ENCODE data around the gene CTSZ.
A peak's percentile ranks its signal among the peaks of the same experiment; 100 is the strongest.
"Not testable (repeated sequence)": the region's sequence is repeated elsewhere in the genome, so short reads cannot be mapped to it uniquely, and the experiment has no call there.

CTSZ gene

DNA sequence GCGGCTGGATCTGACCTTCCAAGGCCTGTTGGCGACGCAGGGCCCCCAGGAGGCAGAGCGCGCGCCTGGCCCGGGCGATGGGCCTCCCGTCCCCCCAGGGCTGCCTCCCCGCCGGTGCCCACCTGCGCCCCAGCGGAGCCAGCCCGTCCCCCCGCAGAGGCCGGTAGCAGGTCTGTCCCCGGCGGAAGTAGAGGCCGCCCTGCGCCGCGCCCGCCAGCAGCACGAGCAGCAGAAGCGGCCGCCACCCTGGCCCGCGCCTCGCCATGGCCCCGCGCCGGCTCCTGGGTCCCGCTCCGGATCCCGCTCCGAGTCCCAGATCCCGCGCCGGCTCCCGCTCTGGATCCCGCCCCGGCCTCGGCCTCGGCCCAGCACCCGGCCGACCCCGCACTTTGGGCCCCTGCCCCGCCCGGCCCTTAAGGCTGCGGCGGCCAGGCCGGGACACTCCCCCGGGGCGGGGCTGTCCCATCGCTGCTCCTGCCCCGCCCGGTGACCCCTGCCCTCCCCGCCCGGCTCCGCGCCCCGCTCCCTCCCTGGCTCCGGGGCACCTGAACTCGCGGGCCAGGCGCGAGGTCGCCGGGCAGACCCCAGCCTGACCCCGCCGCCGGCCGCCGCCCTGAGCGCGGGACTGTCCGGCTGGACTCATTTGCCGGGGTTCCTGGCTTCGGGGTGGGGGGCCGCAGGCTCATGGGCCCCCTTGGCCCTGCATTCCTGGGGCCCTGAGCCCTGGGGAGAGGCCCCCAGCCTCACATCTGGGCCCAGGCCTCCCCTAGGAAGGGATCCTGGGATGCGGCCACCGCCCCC lies at the start of gene CTSZ:
Gene CTSZ, minus strand, starts transcription at position 391 of the 801 bp plus-strand sequence. Its CDS starts 126 bp downstream, at position 265.
- DNase-seq: peak; percentile 52

DNA sequence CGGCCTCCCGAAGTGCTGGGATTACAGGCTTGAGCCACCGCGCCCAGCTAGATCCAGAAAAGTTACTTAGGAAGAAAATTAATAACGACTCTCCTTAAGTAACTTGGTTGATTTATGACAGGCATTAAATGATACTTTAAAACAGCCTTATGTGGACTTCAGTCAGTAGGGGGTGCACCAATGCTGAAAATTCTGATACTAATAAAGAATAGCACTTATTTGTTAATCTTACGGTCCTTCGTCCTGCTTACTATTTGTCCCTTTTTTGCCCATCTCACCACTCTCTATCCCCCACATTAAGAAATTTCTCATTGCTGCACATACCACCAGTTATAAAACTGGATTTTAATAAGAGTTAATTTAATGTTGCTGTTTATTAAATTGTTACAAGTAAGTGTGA lies 48.2 kb upstream of the CTSZ start:
- DNase-seq: peak; percentile 38

DNA sequence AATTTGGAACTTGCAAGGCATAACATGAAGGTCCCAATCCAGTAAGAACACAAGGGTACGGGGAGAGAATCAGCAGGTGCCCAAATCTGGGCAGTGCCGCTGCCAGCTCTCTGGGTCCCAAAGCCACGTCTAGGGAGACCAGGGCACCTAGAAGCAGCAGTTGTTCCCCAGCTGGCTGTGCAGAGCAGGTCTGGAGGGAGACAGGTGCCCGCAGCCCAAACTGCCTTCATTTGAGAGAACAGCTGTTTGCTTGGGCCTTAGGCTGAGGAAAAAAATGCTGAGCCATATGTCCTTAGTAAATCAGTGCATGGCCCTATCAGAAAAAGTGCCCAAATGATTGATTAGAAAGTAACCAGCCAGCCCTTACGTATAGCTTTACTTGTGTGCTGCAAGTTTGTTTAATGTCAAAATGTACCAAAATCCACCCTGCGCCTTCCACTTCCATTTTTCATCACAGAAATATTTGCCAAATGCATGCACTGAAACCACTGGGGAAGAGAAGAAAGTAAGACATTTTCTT lies 44.7 kb upstream of the CTSZ start:
- DNase-seq: no peak

DNA sequence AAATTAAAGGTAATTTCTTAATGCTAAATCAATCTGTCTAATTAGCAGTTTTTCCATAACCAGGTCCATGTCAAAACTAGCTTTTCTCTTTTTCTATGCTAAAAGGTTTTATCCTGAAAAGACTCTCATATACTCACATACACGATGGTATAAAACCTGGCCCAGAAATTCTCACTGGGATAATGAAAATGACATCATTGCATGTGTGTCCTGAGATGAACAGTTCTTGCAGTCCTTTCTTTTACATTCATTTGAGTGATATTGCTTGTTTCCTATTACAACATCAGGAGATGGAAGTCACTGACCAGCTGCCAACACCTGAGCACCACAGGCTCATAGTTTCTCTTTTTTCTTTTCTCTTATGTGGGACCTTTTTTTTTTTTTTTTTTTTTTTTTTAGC lies 43.4 kb upstream of the CTSZ start:
- no peak for DNase-seq

DNA sequence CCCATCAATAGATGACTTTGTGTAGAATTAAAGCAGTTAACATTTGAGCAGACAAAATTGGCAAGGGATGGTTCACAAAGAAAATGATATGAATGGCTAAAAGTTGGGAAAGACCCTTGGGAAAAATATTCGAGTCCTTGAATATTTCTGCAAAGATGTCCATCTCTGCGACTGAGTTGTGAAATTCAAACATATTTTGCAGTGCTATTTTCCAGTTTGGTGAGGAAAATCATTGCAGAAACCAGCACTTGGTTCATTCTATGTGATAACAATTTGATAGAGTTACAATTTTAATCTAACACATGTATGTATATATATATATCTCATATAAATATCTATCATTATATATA lies 41.6 kb upstream of the CTSZ start:
- no peak for DNase-seq

DNA sequence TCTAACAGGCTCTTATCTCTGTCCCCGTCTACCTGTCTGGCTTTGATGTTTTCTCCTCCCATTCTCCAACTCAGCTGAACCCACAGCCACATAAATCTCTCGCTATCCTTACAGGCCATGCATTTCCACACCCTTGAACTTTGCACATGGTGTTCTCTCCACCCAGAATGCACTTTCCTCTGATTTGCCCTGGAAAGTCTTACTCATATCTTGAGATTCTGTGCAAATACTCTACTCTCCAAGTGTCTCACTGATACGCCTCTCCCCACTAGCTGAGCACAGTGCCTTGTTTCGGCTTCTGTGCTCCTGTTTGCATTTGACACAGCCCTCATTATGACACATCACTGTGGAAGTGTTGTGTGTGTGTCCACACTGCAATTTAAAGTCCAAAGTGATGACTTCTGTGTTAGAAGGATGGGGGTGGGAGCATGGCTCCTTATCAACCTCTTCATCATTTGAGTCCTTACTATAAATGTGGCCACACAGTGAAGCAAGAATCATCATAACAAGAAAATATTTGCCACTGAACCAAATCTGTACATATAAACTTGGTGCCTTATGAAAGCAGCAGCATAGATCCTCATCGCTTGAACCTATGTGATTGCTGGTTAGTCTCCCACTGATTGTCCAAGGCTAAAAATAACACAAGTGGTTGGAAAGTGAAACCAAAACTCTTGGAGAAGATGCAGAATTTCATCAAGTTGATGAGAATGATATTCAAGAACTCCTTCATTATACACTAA lies 41.1 kb upstream of the CTSZ start:
- no peak for DNase-seq

DNA sequence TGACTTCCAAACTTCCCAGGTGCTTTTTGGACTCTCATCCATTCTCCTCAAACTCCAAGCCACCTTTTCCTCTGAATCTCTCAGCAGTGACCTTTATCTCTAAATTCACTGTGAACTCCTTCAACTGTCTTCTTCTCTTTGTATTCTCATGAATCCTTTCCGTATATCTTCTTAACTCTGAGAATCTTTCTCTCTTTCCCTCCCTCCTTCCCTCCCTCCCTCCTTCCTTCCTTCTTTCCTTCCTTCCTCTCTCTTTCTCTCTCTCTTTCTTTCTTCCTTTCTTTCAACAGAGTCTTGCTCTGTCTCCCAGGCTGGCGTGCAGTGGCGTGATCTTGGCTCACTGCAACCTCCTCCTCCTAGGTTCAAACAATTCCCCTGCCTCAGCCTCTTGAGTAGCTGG lies 39.8 kb upstream of the CTSZ start:
- no peak for DNase-seq

DNA sequence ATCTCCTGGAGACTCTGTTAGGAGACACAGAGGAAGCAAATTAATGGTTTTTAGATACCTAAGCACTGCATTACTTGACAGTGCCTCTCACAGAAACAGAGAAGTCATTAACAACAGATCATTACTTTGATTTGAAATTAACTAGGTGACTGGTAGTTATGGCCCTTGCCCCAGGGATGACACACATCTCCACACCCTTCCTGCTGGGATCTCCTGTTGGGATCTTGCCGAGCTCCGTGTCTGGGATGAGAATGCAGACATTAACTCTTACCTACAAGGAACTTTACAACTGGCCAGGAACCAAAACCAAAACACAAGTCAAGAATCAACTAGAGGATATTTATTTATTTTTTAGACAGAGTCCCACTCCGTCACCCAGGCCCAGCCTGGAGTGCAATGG lies 37.7 kb upstream of the CTSZ start:
- no peak for DNase-seq

DNA sequence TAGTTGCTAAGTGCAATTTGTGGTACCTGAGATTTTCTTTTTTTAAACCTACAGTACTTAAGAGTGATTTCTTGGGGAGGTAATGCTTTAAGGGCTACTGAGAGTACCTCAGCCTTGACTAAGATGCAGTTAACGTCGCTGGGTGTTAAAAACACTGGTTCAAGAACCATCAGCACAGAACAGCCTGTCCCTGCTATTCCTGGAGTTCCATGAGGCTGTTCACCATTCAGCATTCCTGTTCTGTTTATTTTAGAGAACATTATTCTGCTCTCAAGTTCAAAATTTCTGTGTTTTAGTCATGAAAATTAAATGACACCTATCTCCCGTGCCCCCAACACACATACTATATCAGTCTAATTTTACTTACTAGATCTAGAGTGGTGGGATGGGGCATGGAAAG lies 37.2 kb upstream of the CTSZ start:
- DNase-seq: no peak

DNA sequence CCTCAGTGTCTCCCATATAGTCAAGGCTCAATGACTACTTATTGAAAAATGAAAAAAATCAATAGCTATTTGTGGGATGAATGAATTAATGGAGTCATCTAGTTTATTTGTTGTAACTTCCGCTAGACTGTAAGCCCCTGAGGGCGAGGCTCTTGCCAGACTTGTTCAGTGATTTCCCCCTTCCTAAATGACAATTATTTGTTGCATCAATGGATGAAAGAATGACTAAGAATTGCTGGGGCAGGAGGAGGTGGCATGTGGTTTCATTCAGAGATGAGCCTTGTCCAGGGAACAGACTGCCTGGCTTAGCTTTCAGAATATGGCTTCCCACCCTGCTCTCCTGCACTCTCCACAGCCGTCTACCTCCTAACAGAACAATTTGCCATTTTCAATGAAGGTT lies 36.6 kb upstream of the CTSZ start:
- no peak for DNase-seq

DNA sequence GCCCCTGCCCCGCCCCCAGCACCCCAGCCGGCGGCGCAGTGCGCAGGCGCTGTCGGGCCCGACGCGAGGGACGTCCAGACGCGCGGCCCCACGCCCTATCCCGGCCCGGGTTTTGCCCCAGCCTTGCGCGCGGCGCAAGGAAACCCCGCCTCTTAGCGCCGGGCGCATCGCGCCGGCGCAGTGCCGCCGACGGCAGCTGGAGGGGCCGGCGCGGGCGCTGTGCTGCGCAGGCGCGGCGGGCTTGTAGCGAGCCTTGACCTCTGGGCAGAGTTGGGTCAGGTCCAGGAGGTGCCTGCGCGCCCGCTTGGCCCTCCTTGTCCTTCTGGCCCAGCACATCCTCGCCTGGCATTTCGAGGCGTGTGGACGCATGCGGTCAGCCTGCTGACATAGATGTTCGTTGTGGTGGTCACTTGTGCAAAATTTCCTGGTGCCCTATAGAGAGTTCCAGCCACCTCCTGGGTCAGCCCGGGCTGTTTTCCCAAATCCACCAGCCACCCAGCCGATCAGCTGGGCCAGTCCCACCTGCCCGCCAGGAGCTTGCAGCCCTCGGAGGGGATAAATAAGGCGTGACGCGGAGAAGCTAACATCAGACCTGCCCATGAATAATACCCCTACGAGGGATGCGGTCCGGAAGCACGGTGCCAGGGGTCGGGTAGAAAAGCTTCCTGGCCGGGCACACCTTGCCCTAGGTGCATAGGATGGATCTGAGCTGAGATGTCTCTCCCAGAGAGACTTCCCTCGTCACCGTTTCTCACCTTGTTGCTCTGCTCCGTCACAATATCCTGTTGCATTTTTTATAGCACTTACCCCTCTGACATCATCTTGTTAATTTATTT lies 36.0 kb upstream of the CTSZ start:
- peak; percentile 93 for DNase-seq

DNA sequence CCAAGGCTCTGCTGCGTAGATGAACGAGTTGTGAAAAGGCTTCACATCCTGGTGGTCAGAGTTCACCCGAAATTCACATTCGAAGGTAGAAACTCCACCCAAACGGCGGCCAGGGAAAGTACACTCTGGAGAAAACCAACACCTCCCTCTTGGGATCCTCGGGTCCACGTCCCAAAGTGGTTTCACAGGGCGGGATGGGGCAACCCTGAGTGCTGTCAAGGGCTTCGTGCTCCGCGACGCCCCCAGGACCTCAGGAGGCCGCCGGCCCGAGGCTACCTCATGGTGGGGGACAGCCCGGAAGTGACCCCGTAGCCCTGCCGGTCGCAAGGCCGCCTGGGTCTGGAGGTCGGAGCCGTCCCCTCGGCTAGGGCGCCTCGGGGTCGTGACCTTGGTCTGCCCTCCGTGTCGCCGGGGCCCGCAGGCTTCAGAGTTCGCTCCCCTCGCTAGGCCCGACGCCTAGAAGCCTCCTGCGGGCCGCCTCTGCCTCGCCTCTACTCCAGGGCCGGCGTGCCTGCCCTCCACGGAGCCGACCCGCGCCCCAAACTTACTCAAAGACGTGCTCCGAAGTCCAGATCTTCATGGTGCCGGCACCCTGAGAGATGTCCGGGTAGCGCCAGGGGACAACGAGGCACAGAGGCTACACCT lies 35.2 kb upstream of the CTSZ start, which contains the start of gene PRELID3B:
Gene PRELID3B, minus strand, starts transcription at position 636 of the 645 bp plus-strand sequence. Its CDS starts 56 bp downstream, at position 580.
- peak; percentile 33 for DNase-seq

DNA sequence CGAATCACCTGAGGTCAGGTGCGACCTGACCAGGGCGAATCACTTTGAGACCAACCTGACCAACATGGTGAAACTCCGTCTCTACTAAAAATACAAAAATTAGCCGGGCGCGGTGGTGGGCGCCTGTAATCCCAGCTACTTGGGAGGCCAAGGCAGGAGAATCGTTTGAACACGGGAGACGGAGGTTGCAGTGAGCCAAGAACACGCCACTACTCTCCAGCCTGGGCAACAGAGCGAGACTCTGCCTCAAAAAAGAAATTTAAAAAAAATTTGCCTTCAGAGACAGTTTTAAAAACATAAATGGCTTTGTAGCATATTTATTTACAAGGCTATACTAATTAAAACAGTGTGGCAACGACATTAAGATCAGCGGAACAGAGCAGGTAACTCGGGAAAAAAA lies 34.4 kb upstream of the CTSZ start:
- DNase-seq: not testable (repeated sequence)

DNA sequence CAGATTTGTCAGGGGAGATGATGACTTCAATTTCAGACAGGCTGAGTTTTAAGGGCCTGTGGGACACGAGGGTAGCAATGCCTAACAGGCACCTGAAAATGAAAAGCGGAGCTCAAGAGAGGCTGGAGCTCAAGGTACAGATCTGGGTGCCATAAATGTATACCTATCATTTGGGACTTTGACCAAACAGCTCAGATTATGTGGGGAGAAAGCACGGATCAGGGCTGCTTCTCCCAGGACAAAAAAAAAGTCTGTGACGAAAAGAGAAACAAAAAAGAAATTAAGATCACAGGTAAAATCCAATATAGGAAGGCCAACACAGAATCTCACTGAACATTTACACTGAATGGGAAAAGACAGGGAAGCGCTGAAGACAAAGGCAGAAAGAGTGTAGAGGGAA lies 33.6 kb upstream of the CTSZ start:
- no peak for DNase-seq

DNA sequence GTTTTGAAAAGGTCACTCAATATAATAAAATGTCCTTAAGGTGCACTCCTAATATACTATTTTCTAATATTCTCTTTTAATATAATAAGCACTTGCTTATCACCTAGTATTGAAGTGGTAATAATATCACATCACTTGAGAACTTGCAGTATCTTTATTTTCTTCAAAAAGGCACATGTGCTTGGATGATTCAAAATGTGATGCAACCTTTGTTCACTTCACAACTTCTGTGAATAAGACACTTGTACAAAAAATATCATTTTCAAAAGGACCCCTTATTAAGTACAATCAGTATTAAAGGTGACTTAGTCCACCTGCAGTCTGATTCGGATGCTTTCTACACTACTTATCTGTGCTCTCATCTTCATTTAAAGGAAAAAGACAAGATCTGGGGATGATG lies 32.2 kb upstream of the CTSZ start:
- DNase-seq: no peak

DNA sequence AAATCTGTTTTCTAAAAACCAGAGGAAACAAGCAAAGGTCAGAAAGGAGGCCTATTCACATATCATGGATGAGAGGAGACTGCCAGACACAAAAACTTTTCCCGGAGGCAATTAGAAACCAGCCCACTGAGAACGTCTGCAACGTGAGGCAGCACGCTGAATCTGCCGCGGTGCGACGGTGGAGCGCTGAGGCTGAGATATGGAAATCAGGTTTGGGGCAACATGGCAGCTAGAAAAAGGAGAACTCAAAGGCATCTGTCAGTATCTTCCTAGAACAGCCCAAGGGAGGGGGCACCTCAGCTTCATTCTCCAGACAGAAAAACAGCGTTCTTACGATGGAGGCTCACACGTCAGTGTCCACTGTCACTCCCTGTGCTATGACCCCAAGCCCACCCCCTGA lies 30.3 kb upstream of the CTSZ start:
- no peak for DNase-seq

DNA sequence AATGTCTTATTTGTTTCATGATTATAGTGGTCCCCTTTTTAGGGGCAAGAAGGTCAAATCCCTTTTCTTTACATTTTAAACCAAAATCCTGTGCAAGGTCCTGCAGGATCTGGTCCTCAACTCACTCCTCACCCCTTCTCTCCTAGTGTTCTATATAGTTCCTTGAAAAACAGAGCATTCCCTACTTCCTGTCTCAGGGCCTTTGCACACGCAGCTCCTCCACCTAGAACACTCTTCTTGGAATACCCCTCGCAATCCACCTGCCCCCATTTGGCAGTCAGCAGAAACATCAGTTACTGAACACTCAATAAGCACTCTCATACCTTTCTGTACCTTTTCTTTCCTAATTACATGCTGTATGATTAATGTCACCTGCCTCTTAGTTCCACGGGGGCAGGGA lies 28.3 kb upstream of the CTSZ start:
- no peak for DNase-seq

DNA sequence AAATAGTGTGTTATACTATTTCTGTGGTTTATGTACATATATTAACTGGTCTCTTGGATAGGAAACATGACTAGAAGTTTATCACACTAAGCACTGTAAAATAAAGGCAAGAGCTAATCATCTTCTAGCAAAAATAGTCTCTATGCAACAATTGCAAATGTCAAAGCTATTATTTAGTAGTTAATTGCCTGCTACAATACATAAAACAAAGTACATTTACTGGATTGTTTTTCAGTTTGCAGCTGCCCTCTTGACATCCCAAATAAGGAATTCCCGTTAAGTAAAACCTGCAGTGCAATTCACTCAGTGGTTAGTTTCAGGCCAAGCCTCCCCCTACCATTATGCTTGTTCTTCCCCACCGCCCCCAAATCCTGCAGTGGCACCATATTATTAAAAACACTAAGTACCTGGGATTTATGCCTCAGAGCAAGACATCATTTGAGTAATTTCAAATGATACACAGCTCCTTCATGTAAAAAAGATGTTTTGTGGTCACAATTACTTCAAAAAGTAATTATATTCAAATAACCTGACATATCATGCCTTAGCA lies 26.6 kb upstream of the CTSZ start:
- no peak for DNase-seq

DNA sequence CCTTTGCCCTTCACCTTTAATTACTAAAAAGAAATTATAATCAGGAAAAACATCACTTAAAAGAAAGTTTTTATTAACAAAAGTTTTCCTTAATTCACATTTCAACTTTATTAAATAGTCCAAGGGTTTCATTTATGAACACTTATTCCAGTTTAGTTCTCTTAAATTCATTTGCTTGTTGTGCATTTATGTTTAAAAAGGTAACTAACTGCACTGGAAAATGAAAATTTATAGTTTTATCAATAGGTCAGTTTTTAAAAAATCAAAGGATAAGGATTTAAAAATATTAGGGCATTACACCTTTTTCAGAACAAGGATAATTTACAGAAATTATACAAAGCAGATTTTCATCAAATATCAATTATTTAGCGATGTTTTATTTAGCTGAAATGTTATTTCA lies 26.0 kb upstream of the CTSZ start:
- no peak for DNase-seq

DNA sequence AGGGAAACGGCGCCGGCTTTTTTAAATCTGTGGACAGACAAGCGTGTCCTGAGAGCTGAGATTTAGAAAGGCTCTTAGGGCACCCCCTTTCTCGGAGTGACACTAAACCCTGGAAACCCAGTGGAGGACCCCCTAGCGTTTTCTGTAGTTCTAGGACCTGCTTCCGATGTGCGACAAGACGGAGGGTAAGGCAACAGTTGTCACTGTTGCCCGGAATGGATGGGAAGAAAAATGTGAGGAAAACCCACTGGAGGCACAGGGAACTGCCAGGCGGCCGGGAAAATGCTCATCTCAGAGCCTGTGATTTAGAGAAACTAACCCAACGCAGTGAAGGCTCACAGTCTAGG lies 25.6 kb upstream of the CTSZ start:
- no peak for DNase-seq

DNA sequence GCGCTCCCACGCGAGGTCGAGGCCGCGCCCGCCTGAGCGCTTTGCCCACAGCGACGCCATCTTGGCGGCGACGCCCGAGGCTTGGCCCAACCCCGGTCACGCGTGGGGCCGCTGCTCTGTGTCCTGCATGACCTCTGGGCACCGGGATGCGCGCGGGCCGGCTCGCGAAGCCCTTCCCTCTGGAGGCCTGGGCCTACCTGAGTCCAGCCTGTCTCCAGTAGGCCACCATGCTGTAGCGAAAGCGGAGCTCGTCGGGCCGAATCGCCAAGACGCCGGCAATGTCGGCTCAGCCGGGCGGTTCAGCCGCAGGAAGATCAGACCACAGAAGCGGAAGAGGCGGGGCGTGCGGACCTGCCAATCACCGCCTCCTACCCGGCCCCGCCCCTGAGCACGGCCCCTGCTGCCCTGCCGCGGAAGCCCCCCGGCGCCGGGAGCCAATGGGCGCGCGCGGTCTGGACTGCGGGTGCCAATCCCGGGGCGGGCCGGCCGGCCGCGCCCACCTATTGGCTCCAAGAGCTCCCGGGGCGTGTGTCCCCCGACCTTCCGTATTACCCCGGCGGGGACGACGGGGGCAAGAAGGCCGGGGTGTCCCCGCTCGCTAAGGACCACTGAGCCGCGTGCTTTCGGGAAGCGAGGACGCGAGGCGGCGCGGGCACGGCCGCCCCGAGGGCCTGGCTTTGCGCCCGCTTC lies 25.1 kb upstream of the CTSZ start, which contains the start of gene ATP5F1E:
Gene ATP5F1E, minus strand, starts transcription at position 313 of the 690 bp plus-strand sequence. Its CDS starts 84 bp downstream, at position 229.
- DNase-seq: peak; percentile 94

DNA sequence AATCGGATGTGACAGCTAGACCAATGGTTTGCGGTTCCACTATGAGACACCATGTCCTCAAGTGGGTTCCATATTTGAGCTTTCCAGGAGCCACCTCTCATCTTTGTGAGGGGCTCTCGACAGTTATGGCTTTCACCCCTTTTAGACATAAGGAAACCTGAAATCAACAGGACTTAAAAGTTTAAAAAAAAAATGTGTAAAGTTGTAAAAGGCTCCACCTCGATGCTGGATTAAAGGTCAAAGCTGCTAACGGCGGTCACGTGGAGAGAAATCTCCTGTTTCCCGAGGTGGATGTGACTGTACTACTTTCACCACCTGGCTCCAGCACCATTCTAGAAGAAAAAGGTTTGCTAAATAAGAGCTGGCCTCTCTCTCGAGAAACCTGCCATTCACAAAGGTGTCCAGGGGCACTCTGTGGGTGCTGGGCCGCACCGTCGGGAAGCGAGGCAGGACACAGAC lies 24.5 kb upstream of the CTSZ start:
- no peak for DNase-seq

Measured in hematopoietic multipotent progenitor cell treated with erythropoietin and hydrocortisone succinate and interleukin-3 and kit ligand, for 8 days (in vitro differentiated cells).